LNCaP clone FGC (cell line): Measurements from ENCODE around the gene B3GNT4.

Experiments
- DNase-seq: peaks from one replicate; pipeline ENCODE4 v3.0.0-alpha.2; 2011; ENCODE audit warnings: low read depth
- H3K4me3 ChIP-seq: 2 replicates; pipeline ENCODE4 v1.5.1; 2011; ENCODE audit warnings: mild to moderate bottlenecking, low read depth, low read length, control low read depth
- TF ChIP-seq, protein P1 (sequence below): IDR thresholded peaks from 2 replicates; pipeline ENCODE4 v1.5.1; 2012; ENCODE audit warnings: mild to moderate bottlenecking; ENCODE audit not compliant: control insufficient read depth, insufficient read depth; ENCODE audit errors: extremely low read depth

The B3GNT4 gene

DNA sequence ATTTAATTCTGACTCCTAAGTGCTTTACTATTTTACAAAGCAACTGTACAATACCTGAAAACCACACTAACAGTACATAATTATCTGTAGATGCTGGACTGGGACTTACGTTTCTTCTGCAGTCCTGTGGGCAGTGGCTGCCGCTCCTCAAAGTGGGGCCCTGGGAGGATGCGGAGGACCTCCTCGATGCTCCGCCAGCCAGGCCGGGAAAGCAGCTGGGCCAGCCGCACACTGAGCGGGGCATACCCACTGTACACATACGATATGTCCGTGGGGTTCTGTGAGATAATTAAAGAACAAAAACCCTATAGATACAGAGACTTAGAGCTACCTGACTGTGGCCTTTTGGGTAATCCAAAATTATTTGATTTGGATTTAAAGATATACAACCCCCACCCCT lies 29.2 kb downstream of the B3GNT4 start:
- DNase-seq, result no peak
- TF ChIP-seq, protein P1, sequence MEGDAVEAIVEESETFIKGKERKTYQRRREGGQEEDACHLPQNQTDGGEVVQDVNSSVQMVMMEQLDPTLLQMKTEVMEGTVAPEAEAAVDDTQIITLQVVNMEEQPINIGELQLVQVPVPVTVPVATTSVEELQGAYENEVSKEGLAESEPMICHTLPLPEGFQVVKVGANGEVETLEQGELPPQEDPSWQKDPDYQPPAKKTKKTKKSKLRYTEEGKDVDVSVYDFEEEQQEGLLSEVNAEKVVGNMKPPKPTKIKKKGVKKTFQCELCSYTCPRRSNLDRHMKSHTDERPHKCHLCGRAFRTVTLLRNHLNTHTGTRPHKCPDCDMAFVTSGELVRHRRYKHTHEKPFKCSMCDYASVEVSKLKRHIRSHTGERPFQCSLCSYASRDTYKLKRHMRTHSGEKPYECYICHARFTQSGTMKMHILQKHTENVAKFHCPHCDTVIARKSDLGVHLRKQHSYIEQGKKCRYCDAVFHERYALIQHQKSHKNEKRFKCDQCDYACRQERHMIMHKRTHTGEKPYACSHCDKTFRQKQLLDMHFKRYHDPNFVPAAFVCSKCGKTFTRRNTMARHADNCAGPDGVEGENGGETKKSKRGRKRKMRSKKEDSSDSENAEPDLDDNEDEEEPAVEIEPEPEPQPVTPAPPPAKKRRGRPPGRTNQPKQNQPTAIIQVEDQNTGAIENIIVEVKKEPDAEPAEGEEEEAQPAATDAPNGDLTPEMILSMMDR, result no peak
- no peak overlapping the region for H3K4me3 ChIP-seq

DNA sequence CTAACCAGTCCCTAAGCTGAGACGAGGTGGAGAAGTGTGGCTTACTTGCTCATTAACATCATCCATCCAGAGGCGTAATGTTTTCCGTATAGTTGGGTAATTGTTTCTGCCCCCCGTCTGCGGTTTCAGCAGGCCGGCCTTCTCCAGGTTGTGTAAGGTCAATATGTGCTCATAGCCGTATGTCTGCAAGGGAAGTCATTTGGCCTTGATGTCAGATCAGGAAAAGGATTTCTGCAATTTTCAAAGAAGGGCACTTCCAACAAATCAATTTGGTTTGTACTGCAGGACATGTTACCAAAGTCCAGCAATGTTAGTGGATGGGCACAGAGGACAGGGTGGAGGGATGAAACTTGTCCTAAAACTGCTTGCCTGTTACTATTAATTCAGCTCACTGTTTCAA lies 32.2 kb downstream of the B3GNT4 start:
- DNase-seq, result no peak
- H3K4me3 ChIP-seq, result no peak overlapping the region
- TF ChIP-seq, protein P1, result no peak

DNA sequence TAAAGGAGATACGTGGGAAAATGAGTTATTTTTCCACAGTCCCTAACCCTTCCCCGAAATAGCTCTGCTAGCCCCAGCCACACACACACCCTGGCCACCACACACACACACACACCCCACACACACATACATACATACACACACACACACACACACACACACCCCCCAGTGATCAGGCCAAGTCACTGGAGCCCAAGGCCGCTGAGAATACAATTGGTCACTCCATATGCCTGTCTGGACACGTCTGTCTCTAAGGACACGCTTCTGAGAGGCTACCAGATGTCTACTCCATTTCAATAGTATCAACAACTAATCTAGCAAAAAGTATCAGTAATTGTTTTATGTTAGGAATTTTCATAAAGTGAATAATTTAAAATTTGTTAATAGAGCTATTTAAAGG lies 35.4 kb downstream of the B3GNT4 start:
- TF ChIP-seq, protein P1, result no peak
- no peak for DNase-seq
- H3K4me3 ChIP-seq, result no peak overlapping the region

DNA sequence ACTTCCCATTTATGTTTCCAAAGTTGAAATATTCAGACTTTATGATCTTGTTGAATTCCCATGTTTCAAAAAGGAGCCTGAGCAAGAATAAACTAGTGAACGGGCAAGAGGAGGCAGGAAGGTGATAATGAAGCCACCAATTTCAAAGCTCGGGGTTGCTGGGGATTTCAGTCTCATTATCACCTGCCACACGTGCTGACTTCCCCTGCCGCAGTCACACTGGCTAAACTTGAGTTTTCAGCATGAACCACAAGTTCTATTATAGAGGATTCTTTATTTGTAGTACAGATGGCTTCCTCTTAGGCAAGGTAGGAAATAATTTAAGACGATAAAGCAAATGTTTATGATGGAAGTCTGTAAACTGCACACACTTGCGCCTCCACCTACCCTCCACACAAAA lies 40.5 kb downstream of the B3GNT4 start:
- no peak for DNase-seq
- TF ChIP-seq, protein P1, result no peak
- H3K4me3 ChIP-seq, result no peak overlapping the region

DNA sequence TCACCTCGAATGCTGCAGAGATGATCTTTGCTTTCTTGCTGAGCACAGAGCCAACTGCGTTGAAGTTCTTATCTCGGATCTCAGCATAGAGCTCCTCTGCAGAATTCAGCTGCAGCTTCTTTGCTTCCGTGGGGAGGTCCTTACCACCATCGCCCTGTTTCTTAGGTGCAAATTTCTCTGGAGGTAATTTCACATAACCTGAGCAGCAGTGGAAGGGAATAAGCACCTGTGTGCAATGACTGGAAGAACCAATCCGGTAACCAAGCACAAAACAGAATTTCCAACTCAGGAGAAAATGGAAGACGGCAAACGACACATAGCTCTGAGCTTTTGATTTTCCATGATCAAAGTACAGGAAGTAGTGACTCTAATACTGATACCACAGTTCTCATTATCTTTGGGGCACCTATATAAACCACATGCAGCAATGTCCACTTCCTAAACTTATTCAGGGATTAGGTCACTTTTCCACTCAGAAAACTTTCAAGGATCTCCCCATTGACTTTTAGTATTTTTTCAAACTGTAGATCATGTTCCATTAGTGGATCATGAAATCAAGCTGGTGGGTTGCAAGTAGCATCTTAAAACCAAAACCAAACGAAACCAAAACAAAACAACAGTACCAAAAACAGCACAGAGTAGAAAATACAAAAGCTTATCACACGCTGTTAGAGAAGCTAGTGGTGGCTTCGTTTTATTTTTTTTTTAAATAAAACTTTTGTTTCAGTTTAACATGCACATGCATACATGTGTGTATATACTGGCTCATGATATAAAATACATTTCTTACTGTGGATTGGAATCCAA lies 41.3 kb downstream of the B3GNT4 start:
- TF ChIP-seq, protein P1, result no peak
- H3K4me3 ChIP-seq, result no peak overlapping the region
- no peak for DNase-seq

DNA sequence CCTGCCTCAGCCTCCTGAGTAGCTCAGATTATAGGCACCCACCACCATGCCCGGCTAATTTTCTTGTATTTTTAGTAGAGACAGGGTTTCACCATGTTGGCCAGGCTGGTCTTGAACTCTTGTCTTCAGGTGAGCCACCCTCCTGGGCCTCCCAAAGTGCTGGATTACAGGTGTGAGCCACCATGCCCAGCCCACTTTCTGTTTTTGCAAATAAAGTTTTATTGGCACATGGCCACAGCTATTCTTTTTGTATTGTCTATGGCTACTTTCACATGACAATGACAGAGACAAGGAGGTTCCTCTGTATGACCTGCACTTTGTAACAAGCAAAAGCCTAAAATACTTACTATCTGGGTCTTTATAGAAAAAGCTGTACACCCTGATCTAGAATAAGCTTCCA lies 42.0 kb downstream of the B3GNT4 start:
- TF ChIP-seq, protein P1, result no peak
- no peak overlapping the region for H3K4me3 ChIP-seq
- DNase-seq, result no peak

DNA sequence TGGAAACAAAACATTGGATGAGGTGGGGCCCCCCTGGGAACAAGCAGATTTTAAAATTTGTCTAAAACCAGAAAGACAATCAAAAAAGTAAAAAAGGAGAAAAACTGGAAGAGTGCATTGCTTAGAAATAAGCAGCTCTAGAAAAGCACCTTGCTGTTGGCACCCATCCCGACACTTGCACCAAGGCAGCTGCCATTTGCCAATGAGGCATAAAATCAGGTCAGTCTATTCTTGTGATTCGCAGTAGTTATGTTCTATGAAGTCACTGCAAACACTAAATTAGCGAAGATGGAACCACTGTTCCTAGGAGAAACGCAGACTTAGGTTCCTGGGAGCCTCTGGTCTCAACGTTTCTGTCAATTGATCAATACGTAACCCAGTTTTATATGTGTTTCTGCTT lies 46.5 kb downstream of the B3GNT4 start:
- TF ChIP-seq, protein P1, result no peak
- no peak for DNase-seq
- H3K4me3 ChIP-seq, result no peak overlapping the region
